Vagina (tissue), 2 donors: ENCODE results near the gene TRIM67. TPM values are rescaled to one million over a fixed set of nuclear protein-coding genes. Genes with fewer than 3 reads are reported as not detected.

Experiments used
- DNase-seq, 2 donors: peaks; one replicate each; pipeline ENCODE4 v3.0.0-alpha.2; 2017; ENCODE audit errors: extremely low spot score in 2 of 2
- H3K27ac ChIP-seq: fragments of 200-600 bp; sonication (generic); one replicate; pipeline ENCODE4 v1.5.1; 2019
- H3K27me3 ChIP-seq: fragments of 200-600 bp; sonication (generic); one replicate; pipeline ENCODE4 v1.5.1; 2019
- H3K36me3 ChIP-seq, 2 donors: fragments of 200-600 bp; sonication (generic); one replicate each; pipeline ENCODE4 v1.5.1; 2017 to 2019
- H3K4me1 ChIP-seq: fragments of 200-600 bp; sonication (generic); one replicate; pipeline ENCODE4 v1.5.1; 2019
- H3K4me3 ChIP-seq, 2 donors: fragments of 200-600 bp; sonication (generic); 1 replicate in 1 of 2; 2 replicates in 1 of 2; pipeline ENCODE4 v1.5.1; 2016 to 2019
- H3K9me3 ChIP-seq: fragments of 200-600 bp; sonication (generic); one replicate; pipeline ENCODE4 v1.5.1; 2019
- POLR2A ChIP-seq, 2 donors: fragments of 450-650 bp; IDR thresholded peaks; one replicate each; pipeline ENCODE4 v1.6.1; 2017; ENCODE audit warnings: antibody characterized with exemption in 2 of 2, mild to moderate bottlenecking in 2 of 2, moderate library complexity in 2 of 2
- POLR2AphosphoS5 ChIP-seq, 2 donors: sonication (generic); formaldehyde crosslinking; IDR thresholded peaks; one replicate each; pipeline ENCODE4 v1.9.0; 2017; ENCODE audit warnings: antibody characterized with exemption in 2 of 2, mild to moderate bottlenecking in 2 of 2, low read depth in 1 of 2; ENCODE audit not compliant: insufficient read depth in 1 of 2
- intact Hi-C: fragments of 100-400 bp; cut with DNase I; formaldehyde crosslinking; loops from one replicate; pipeline ENCODE4 v1.15.1; 2023
- total RNA-seq: library from RNA; depleted of rRNA; stranded (reverse); fragments of >200 nt; gene quantifications from one replicate; pipeline ENCODE4 v1.2.3, GENCODE V29; 2016
- TF ChIP-seq, protein P1 (sequence below), 3 experiments: fragments of 450-650 bp in 2 of 3; fragments of 200-600 bp in 1 of 3; sonication (generic) in 1 of 3; IDR thresholded peaks; one replicate each; pipeline ENCODE4 v1.5.1; 2017 to 2019; ENCODE audit warnings: antibody characterized with exemption in 3 of 3, mild to moderate bottlenecking in 2 of 3, moderate library complexity in 2 of 3

Gene TRIM67
- total RNA-seq, 1 donor from 2014 or later: not detected

DNA sequence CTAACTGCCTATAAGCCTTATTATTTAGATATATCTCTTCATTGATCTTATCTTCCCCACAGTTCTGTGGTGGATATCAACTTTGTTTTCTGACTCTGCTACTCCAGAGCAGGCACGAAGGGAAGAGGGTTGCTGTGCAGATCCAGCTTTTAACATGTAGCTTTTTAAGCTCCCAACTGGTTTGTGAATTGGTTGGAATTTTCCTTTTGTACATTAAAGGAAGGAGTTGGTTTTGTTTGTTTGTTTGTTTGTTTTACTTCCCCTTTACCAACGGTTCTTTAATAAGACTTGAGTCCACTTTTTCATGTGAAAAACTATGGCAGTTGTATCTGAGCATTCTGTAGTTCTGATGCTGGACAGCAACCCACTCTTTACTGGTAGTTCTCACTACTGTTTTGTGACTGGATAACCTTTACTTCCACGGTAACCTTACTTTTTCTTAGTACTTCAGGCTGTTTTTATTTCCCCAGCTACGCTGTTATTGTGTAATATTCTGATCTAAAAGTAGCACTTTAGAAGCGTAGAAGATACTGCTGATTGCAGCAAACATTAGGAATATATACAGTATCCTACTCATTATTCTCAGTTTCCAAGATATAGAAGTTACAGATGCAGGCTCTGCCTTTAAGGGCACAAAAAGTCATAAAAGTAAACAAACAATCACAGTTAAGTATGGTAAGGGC lies 80.8 kb downstream of the TRIM67 start:
- intact Hi-C loops: no loop called here
- Histone ChIP-seq H3K9me3 (no peaks in the 10 kb centered on the region), H3K27me3 (no peaks in the 10 kb centered on the region), H3K27ac (no peak overlapping the region), H3K4me1 (peaks cover 43% of the 10 kb centered on the region), H3K4me3 (peak overlapping the region; percentile 71 to 84), H3K36me3 (peaks cover 0 to 12% of the 10 kb centered on the region in 2 donors)
- no peak for DNase-seq
- TF ChIP-seq, protein P1, sequence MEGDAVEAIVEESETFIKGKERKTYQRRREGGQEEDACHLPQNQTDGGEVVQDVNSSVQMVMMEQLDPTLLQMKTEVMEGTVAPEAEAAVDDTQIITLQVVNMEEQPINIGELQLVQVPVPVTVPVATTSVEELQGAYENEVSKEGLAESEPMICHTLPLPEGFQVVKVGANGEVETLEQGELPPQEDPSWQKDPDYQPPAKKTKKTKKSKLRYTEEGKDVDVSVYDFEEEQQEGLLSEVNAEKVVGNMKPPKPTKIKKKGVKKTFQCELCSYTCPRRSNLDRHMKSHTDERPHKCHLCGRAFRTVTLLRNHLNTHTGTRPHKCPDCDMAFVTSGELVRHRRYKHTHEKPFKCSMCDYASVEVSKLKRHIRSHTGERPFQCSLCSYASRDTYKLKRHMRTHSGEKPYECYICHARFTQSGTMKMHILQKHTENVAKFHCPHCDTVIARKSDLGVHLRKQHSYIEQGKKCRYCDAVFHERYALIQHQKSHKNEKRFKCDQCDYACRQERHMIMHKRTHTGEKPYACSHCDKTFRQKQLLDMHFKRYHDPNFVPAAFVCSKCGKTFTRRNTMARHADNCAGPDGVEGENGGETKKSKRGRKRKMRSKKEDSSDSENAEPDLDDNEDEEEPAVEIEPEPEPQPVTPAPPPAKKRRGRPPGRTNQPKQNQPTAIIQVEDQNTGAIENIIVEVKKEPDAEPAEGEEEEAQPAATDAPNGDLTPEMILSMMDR (IDR thresholded peaks at IDR 0.05): no peak
- TF ChIP-seq POLR2AphosphoS5 (IDR thresholded peaks at IDR 0.05; ENCODE audit: insufficient read depth in 1 of 2, low read depth in 1 of 2) (no peak), POLR2A (IDR thresholded peaks at IDR 0.05) (no peak)

DNA sequence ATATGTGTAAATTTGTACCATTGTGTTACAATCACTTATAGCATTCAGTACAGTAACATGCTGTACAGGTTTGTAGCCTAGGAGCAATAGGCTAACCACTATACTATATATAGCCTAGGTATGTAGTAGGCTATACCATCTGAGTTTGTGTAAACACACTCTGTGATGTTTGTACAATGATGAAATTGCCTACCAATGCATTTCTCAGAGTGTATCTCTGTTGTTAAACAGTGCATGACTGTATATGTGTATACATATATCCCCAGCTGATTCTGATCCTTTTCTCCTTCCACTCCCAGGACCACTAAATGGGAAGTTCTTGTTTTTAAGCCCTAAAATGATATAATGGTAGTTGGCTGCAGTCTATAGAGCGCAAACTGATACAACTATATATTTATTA lies 86.9 kb downstream of the TRIM67 start:
- no peak overlapping the region for H3K27ac ChIP-seq
- TF ChIP-seq POLR2AphosphoS5 (IDR thresholded peaks at IDR 0.05; ENCODE audit: insufficient read depth in 1 of 2, low read depth in 1 of 2): no peak
- TF ChIP-seq, protein P1 (IDR thresholded peaks at IDR 0.05): no peak
- no peak for TF ChIP-seq POLR2A (IDR thresholded peaks at IDR 0.05)
- intact Hi-C loops: no loop called here
- H3K4me3 ChIP-seq: no peak overlapping the region
- H3K27me3 ChIP-seq: no peaks in the 10 kb centered on the region
- no peak for DNase-seq
- H3K9me3 ChIP-seq: no peaks in the 10 kb centered on the region
- H3K4me1 ChIP-seq: peaks cover 12% of the 10 kb centered on the region
- peaks cover 0 to 15% of the 10 kb centered on the region in 2 donors for H3K36me3 ChIP-seq

DNA sequence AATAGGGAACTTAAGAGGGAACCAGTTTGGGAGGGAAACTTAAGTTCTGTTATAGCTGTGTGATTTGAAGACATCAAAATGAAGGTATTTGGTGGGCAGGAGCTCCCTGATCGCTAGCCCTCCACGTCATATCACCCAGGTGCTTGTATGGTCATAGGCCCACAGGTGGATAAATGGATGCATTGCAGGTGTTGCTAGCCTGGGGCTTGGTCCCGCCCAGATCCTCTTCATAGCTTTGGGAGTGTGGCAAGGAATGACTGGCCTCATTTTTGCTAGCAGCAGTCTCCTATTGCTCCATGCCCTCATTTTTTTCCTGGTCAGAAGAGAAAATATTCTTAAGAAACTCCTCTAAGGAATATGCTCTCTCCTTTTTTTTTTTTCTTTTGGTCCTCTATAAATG lies 90.5 kb downstream of the TRIM67 start:
- H3K4me3 ChIP-seq: no peak overlapping the region
- intact Hi-C loops: no loop called here

GRCh38 chr1:231260351-231260750 lies 98.5 kb downstream of the TRIM67 start:
- intact Hi-C loops: no loop called here
- TF ChIP-seq, protein P1 (IDR thresholded peaks at IDR 0.05): no peak
- no peak for DNase-seq

More for the DNA sequence above, 90.5 kb downstream of the TRIM67 start:
- H3K9me3 ChIP-seq: no peaks in the 10 kb centered on the region
- no peaks in the 10 kb centered on the region for H3K27me3 ChIP-seq
- TF ChIP-seq POLR2AphosphoS5 (IDR thresholded peaks at IDR 0.05; ENCODE audit: insufficient read depth in 1 of 2, low read depth in 1 of 2) (no peak), POLR2A (IDR thresholded peaks at IDR 0.05) (no peak)
- TF ChIP-seq, protein P1 (IDR thresholded peaks at IDR 0.05): no peak
- peaks cover 3 to 20% of the 10 kb centered on the region in 2 donors for H3K36me3 ChIP-seq
- H3K4me1 ChIP-seq: no peaks in the 10 kb centered on the region
- no peak overlapping the region for H3K27ac ChIP-seq
- no peak for DNase-seq

GRCh38 chr1:231264642-231265041 lies 102.8 kb downstream of the TRIM67 start:
- H3K4me3 ChIP-seq: no peak overlapping the region
- H3K4me1 ChIP-seq: no peaks in the 10 kb centered on the region
- intact Hi-C loops: no loop called here
- no peak for DNase-seq
- TF ChIP-seq, protein P1 (IDR thresholded peaks at IDR 0.05): no peak
- TF ChIP-seq POLR2AphosphoS5 (IDR thresholded peaks at IDR 0.05; ENCODE audit: insufficient read depth in 1 of 2, low read depth in 1 of 2) (no peak), POLR2A (IDR thresholded peaks at IDR 0.05) (no peak)
- H3K36me3 ChIP-seq: peaks cover 0 to 84% of the 10 kb centered on the region in 2 donors
- H3K27ac ChIP-seq: no peak overlapping the region
- no peaks in the 10 kb centered on the region for H3K9me3 ChIP-seq
- no peaks in the 10 kb centered on the region for H3K27me3 ChIP-seq

More at GRCh38 chr1:231260351-231260750, 98.5 kb downstream of the TRIM67 start:
- H3K4me3 ChIP-seq: no peak overlapping the region
- no peaks in the 10 kb centered on the region for H3K27me3 ChIP-seq
- no peak overlapping the region for H3K27ac ChIP-seq
- H3K36me3 ChIP-seq: peaks cover 3 to 70% of the 10 kb centered on the region in 2 donors
- no peaks in the 10 kb centered on the region for H3K9me3 ChIP-seq
- no peaks in the 10 kb centered on the region for H3K4me1 ChIP-seq
